C4-2B (cell line): ENCODE measurements around the gene BRIP1.

Source experiments
- ZFX ChIP-seq: fragments of 450-650 bp; IDR thresholded peaks from 2 replicates; pipeline ENCODE4 v1.6.1; 2017
- TF ChIP-seq, protein P1 (sequence below): fragments of 450-650 bp; conservative IDR thresholded peaks from 2 replicates; pipeline ENCODE4 v1.5.1; 2017; ENCODE audit warnings: mild to moderate bottlenecking

GRCh38 chr17:61775364-61775763 is 88.0 kb downstream of the BRIP1 start:
- TF ChIP-seq, protein P1, sequence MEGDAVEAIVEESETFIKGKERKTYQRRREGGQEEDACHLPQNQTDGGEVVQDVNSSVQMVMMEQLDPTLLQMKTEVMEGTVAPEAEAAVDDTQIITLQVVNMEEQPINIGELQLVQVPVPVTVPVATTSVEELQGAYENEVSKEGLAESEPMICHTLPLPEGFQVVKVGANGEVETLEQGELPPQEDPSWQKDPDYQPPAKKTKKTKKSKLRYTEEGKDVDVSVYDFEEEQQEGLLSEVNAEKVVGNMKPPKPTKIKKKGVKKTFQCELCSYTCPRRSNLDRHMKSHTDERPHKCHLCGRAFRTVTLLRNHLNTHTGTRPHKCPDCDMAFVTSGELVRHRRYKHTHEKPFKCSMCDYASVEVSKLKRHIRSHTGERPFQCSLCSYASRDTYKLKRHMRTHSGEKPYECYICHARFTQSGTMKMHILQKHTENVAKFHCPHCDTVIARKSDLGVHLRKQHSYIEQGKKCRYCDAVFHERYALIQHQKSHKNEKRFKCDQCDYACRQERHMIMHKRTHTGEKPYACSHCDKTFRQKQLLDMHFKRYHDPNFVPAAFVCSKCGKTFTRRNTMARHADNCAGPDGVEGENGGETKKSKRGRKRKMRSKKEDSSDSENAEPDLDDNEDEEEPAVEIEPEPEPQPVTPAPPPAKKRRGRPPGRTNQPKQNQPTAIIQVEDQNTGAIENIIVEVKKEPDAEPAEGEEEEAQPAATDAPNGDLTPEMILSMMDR = no peak
- TF ChIP-seq ZFX = no peak
